ENCODE results near the gene PDIA6. TPM values are rescaled to one million over a fixed set of nuclear protein-coding genes. Genes with fewer than 3 reads are reported as not detected.

Gene PDIA6
- total and polyA plus RNA-seq, 9 of the 15 experiments (the other 6 are each of a cell fraction or from before 2014, with no cell fraction given) = 166 to 268 (median 229) TPM

DNA sequence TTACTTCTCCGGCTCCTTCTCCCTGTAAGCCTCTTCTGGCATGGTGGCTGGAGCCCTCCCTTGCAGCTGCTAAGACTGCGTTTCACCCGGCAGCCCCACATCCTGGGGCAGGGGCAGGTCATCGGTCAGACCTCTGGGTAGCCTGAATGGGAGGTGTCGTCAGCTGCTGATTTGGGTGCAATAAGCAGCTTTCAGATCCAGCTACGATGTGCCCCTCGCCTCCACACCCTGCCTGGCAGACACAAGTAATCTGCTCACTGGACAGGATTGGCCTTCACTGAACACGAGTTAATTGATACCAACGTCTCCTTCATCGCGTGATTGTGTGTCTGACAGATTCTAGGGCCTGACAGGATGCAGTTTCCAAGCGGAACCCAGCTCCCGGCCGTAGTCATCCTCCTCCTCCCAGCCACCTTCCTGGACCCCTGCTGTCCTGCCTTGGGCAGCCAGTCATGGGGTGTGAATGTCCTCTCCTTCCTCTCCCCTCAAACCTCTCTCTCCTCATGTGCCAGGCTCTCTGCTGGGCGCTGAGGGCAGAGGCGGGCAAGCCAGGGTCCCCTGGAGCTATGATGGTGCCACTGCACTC is 18.9 kb upstream of the PDIA6 start:
- Histone ChIP-seq H3K9ac (ENCODE audit: insufficient read depth in 1 of 2, low read depth in 2 of 2, low read length in 2 of 2) (peak overlapping the region in 1 of 2 experiments; percentile 12; a peak in 1 of 4 replicates), H3K27ac (ENCODE audit: extremely low read depth, low read depth, low read length) (no peak overlapping the region), H3K27me3 (ENCODE audit: control insufficient read depth in 2 of 2, insufficient read depth in 2 of 2, low read length in 2 of 2) (peaks cover 38 to 55% of the 10 kb centered on the region in 2 experiments), H3K36me3 (ENCODE audit: control insufficient read depth, insufficient read depth, low read length) (no peaks in the 10 kb centered on the region), H3K9me1 (ENCODE audit: control insufficient read depth, insufficient read depth, low read length) (no peaks in the 10 kb centered on the region), H3K79me2 (ENCODE audit: control insufficient read depth, insufficient read depth, low read length) (no peaks in the 10 kb centered on the region), H3K4me2 (ENCODE audit: insufficient read depth, low read length) (no peak overlapping the region), H3K4me3 (no peak overlapping the region), H3K4me1 (replicated peaks in 1 of 2; ENCODE audit: control insufficient read depth in 2 of 2, insufficient read depth in 2 of 2, low read length in 2 of 2) (peaks cover 0 to 13% of the 10 kb centered on the region in 2 experiments; a peak in 3 of 5 replicates), H2AFZ (ENCODE audit: low read depth, low read length) (no peak overlapping the region), H4K20me1 (replicated peaks; ENCODE audit: control insufficient read depth, insufficient read depth, low read length) (peaks cover 12% of the 10 kb centered on the region), H3K9me3 (replicated peaks; ENCODE audit: control insufficient read depth, insufficient read depth, low read depth, low read length) (no peaks in the 10 kb centered on the region)
- BruUV-seq (replicated peaks) = no TSS peak
- in situ Hi-C loops (cut with MboI) (loop anchor here (25.0 kb wide), 1 partner anchor 581 kb away; no protein-coding TSS in a partner anchor), intact Hi-C loops (cut with micrococcal nuclease) (loop anchor here (5.0 to 10.0 kb wide), 3 partner anchors 241 to 851 kb away; no protein-coding TSS in a partner anchor)
- ATAC-seq = no peak
- DNase-seq (ENCODE audit: extremely low read depth in 1 of 4, low spot score in 3 of 4) = no peak
- no peak for FAIRE-seq
- ChIA-PET CTCF (ENCODE audit: low intra/inter-chr PET ratio) (interaction anchor here (0.6 to 5.7 kb wide), 4 partner anchors 293 to 752 kb away, joined by 5 to 32 read pairs (median 6); a partner anchor contains a TSS), POLR2A (interaction anchor here (0.6 to 0.7 kb wide), 4 partner anchors 161 to 284 kb away, joined by 3 read pairs; no protein-coding TSS in a partner anchor)
- 5% methylated on average over 16 of the region's 16 CpGs for WGBS (ENCODE audit: insufficient coverage, low coverage, missing lambda C conversion rate)
- TF ChIP-seq ARNT (IDR thresholded peaks at IDR 0.05) = no peak
- TF ChIP-seq ZSCAN29 (IDR thresholded peaks at IDR 0.05) = no peak
- TF ChIP-seq ZNF444 (CRISPR knock-in tag; IDR thresholded peaks at IDR 0.05) = no peak
- 0 out of 2 replicates have a peak, but pooled peaks have one; percentile 18 for TF ChIP-seq ETV1 (tag; conservative IDR thresholded peaks at IDR 0.05; ENCODE audit: low read depth)

All from K562 (cell line).